ENCODE data around the gene B3GNT5.

- TF ChIP-seq CTCF (IDR thresholded peaks at IDR 0.05) (no peak), POLR2AphosphoS5 (IDR thresholded peaks at IDR 0.05; ENCODE audit: insufficient read depth in 1 of 2, low read depth in 1 of 2) (peak in 1 of 2 donors; percentile 50)
Observed at GRCh38 chr3:183295211-183295610, 42.2 kb downstream of the B3GNT5 start.
